Tibial artery (tissue), 4 donors: ENCODE measurements around the gene NAGA.

Experiments used
- DNase-seq, 2 donors: peaks; one replicate each; pipeline ENCODE4 v3.0.0-alpha.2; 2019
- H3K27ac ChIP-seq, 2 donors: fragments of 200-600 bp; sonication (generic) in 1 of 2; 1 replicate in 1 of 2; 2 replicates in 1 of 2; pipeline ENCODE4 v1.5.1; 2018 to 2019; ENCODE audit warnings: mild to moderate bottlenecking in 1 of 2
- H3K27me3 ChIP-seq, 2 donors: fragments of 200-600 bp; sonication (generic) in 1 of 2; one replicate each; pipeline versions ENCODE4 v1.5.1 to v1.6.0; 2016 to 2019
- H3K36me3 ChIP-seq, 3 donors: fragments of 200-600 bp; sonication (generic) in 2 of 3; one replicate each; pipeline ENCODE4 v1.5.1; 2016 to 2019; ENCODE audit warnings: mild to moderate bottlenecking in 2 of 3
- H3K4me1 ChIP-seq, 4 donors: fragments of 200-600 bp; sonication (generic) in 2 of 4; 1 replicate in 3 of 4; 2 replicates in 1 of 4; pipeline ENCODE4 v1.5.1; 2016 to 2019
- H3K4me3 ChIP-seq, 2 donors: fragments of 200-600 bp; sonication (generic) in 1 of 2; 1 replicate in 1 of 2; 2 replicates in 1 of 2; pipeline ENCODE4 v1.5.1; 2018 to 2019; ENCODE audit warnings: mild to moderate bottlenecking in 2 of 2
- H3K9me3 ChIP-seq, 3 donors: fragments of 200-600 bp; sonication (generic) in 1 of 3; one replicate each; pipeline ENCODE4 v1.5.1; 2016 to 2019
- CTCF ChIP-seq, 2 experiments: fragments of 200-600 bp in 1 of 2; fragments of 450-650 bp in 1 of 2; IDR thresholded peaks; one replicate each; pipeline ENCODE4 v1.5.1; 2017 to 2019; ENCODE audit warnings: antibody characterized with exemption in 2 of 2, mild to moderate bottlenecking in 1 of 2, moderate library complexity in 1 of 2
- intact Hi-C: fragments of 100-400 bp; cut with DNase I; formaldehyde crosslinking; loops from one replicate; pipeline ENCODE4 v1.15.0; 2023; ENCODE audit warnings: low total_unique reads

The NAGA gene

GRCh38 chr22:42016111-42016510, 54.5 kb downstream of the NAGA start:
- intact Hi-C loops = no loop called here
- Histone ChIP-seq H3K9me3 (peaks cover 0 to 7% (median 0%) of the 10 kb centered on the region in 3 donors), H3K4me3 (no peak overlapping the region), H3K27ac (no peak overlapping the region), H3K36me3 (no peaks in the 10 kb centered on the region), H3K27me3 (peaks cover 0 to 4% of the 10 kb centered on the region in 2 donors), H3K4me1 (no peaks in the 10 kb centered on the region)
- no peak for DNase-seq
- TF ChIP-seq CTCF (IDR thresholded peaks at IDR 0.05) = no peak

- no peak overlapping the region for H3K27ac ChIP-seq
- H3K27me3 ChIP-seq = peaks cover 0 to 4% of the 10 kb centered on the region in 2 donors
- H3K4me3 ChIP-seq = no peak overlapping the region
- TF ChIP-seq CTCF (IDR thresholded peaks at IDR 0.05) = no peak
- H3K9me3 ChIP-seq = peaks cover 0 to 23% (median 15%) of the 10 kb centered on the region in 3 donors
- intact Hi-C loops = no loop called here
- no peaks in the 10 kb centered on the region for H3K36me3 ChIP-seq
- H3K4me1 ChIP-seq = no peaks in the 10 kb centered on the region
- no peak for DNase-seq
These were observed 57.2 kb downstream of the NAGA start for GRCh38 chr22:42013385-42013784.

GRCh38 chr22:42010778-42011177, 59.8 kb downstream of the NAGA start:
- DNase-seq = no peak
- intact Hi-C loops = no loop called here
- no peaks in the 10 kb centered on the region for H3K4me1 ChIP-seq
- H3K9me3 ChIP-seq = peaks cover 0 to 23% (median 19%) of the 10 kb centered on the region in 3 donors
- H3K27ac ChIP-seq = no peak overlapping the region
- H3K27me3 ChIP-seq = no peaks in the 10 kb centered on the region
- H3K36me3 ChIP-seq = no peaks in the 10 kb centered on the region
- no peak overlapping the region for H3K4me3 ChIP-seq
- TF ChIP-seq CTCF (IDR thresholded peaks at IDR 0.05) = no peak
